ENCODE results near the gene ATF7. TPM values are rescaled to one million over a fixed set of nuclear protein-coding genes. Genes with fewer than 3 reads are reported as not detected.

ATF7 gene
- total and polyA plus RNA-seq, 9 of the 15 experiments (the other 6 are each of a cell fraction or from before 2014, with no cell fraction given) = 10.6 to 30.4 (median 20.7) TPM

- TF ChIP-seq ZNF592 (IDR thresholded peaks at IDR 0.05) (peak; percentile 99), RFX7 (CRISPR knock-in tag; IDR thresholded peaks at IDR 0.05) (no peak), LEF1 (IDR thresholded peaks at IDR 0.05) (no peak), CBX8 (IDR thresholded peaks at IDR 0.05; ENCODE audit: borderline replicate concordance, extremely low read depth, low read depth, low read length, poor library complexity, severe bottlenecking) (no peak), HEY1 (CRISPR knock-in tag; IDR thresholded peaks at IDR 0.05; ENCODE audit: borderline replicate concordance) (no peak), ZSCAN32 (CRISPR knock-in tag; IDR thresholded peaks at IDR 0.05) (peak; percentile 56; the same call in 1 of the 2 replicates), SMAD3 (CRISPR knock-in tag; conservative IDR thresholded peaks at IDR 0.05) (peak; percentile 84), FUS (optimal IDR thresholded peaks at IDR 0.05; ENCODE audit: low read depth, low read length) (no peak), RBM34 (IDR thresholded peaks at IDR 0.05; ENCODE audit: borderline replicate concordance, insufficient read depth, low read length) (no peak), POLR2AphosphoS2 (IDR thresholded peaks at IDR 0.05; ENCODE audit: low read length) (peak; percentile 69; the same call in 1 of the 2 replicates), PREB (CRISPR knock-in tag; IDR thresholded peaks at IDR 0.05) (no peak), GATAD2A (IDR thresholded peaks at IDR 0.05) (no peak), SMAD4 (CRISPR knock-in tag; conservative IDR thresholded peaks at IDR 0.05) (peak; percentile 86), ELF2 (CRISPR knock-in tag; IDR thresholded peaks at IDR 0.05) (peak; percentile 64; the same call in 1 of the 2 replicates)
- TF ChIP-seq, protein P1, sequence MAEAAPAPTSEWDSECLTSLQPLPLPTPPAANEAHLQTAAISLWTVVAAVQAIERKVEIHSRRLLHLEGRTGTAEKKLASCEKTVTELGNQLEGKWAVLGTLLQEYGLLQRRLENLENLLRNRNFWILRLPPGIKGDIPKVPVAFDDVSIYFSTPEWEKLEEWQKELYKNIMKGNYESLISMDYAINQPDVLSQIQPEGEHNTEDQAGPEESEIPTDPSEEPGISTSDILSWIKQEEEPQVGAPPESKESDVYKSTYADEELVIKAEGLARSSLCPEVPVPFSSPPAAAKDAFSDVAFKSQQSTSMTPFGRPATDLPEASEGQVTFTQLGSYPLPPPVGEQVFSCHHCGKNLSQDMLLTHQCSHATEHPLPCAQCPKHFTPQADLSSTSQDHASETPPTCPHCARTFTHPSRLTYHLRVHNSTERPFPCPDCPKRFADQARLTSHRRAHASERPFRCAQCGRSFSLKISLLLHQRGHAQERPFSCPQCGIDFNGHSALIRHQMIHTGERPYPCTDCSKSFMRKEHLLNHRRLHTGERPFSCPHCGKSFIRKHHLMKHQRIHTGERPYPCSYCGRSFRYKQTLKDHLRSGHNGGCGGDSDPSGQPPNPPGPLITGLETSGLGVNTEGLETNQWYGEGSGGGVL (CRISPR knock-in tag; IDR thresholded peaks at IDR 0.05) = no peak
- TF ChIP-seq, protein P2, sequence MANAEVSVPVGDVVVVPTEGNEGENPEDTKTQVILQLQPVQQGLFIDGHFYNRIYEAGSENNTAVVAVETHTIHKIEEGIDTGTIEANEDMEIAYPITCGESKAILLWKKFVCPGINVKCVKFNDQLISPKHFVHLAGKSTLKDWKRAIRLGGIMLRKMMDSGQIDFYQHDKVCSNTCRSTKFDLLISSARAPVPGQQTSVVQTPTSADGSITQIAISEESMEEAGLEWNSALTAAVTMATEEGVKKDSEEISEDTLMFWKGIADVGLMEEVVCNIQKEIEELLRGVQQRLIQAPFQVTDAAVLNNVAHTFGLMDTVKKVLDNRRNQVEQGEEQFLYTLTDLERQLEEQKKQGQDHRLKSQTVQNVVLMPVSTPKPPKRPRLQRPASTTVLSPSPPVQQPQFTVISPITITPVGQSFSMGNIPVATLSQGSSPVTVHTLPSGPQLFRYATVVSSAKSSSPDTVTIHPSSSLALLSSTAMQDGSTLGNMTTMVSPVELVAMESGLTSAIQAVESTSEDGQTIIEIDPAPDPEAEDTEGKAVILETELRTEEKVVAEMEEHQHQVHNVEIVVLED (CRISPR knock-in tag; IDR thresholded peaks at IDR 0.05) = 0 out of 2 replicates have a peak, but pooled peaks have one; percentile 55
- TF ChIP-seq, protein P3, sequence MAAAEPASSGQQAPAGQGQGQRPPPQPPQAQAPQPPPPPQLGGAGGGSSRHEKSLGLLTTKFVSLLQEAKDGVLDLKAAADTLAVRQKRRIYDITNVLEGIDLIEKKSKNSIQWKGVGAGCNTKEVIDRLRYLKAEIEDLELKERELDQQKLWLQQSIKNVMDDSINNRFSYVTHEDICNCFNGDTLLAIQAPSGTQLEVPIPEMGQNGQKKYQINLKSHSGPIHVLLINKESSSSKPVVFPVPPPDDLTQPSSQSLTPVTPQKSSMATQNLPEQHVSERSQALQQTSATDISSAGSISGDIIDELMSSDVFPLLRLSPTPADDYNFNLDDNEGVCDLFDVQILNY (CRISPR knock-in tag; IDR thresholded peaks at IDR 0.05) = peak; percentile 70; the same call in 1 of the 2 replicates
These were observed 125.2 kb downstream of the ATF7 start, which contains the start of gene TARBP2 (continued) for GRCh38 chr12:53500776-53501614.

All from K562 (cell line).